ENCODE data around the gene SENP3.

DNA sequence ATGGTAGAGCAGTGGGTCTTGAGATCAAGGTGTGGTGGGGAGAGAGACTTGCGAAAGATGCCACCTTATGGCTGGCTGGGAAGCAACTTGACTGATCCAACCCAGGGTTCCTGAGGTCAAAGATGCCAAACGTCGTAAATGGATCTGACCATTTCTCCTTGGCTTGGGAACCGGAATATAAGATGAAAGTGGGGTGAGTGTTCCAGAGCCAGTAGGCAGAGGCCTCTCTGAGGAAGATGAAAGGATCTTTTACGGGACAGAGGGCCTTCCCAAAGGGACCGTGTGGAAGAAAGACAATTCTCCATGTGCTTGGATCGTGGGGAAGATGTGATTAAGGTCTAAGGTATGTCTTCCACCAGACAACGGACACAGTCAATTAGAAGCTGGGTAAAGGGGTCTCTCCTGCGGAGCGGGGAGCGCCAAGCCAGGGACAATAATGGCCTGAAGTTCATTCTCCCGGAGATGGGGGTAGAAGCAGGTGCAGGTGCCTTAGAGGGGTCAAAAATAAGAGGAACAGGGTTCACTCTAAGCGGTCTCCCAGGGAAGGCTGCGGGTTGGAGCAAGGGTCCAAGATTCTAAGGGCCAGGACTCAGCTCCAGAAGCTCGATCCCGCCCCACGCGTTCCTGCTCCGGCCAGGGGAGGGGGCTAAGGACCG, 52.2 kb downstream of the SENP3 start:
- TF ChIP-seq CTCF (conservative IDR thresholded peaks at IDR 0.05; ENCODE audit: low read length) (peak; percentile 46; the same call in 1 of the 2 replicates), EZH2phosphoT487 (IDR thresholded peaks at IDR 0.05; ENCODE audit: borderline replicate concordance, low read depth, low read length) (no peak)
